HepG2 (cell line): ENCODE data around the gene CAMK2A. TPM values are rescaled to one million over a fixed set of nuclear protein-coding genes. Genes with fewer than 3 reads are reported as not detected.

Source experiments
- ATAC-seq: fragments of 200-7000 bp; cut with Tn5 transposase; 3 replicates; pipeline ENCODE4 v1.9.1; 2020; ENCODE audit warnings: mild to moderate bottlenecking, moderate library complexity
- BruUV-seq: library from RNA; stranded (reverse); fragments of 400-500 nt; replicated peaks from 2 replicates; lab custom pipeline; 2021; lab: Mats Ljungman, UMichigan
- CTCF ChIA-PET: fragments of 300-600 bp; formaldehyde crosslinking; extraction: SDS; loops from one replicate; lab custom pipeline; 2021; ENCODE audit warnings: low total read pairs, inconsistent platforms, low intra/inter-chr PET ratio; lab: Yijun Ruan, JAX
- POLR2A ChIA-PET: fragments of 350-600 bp; sonication (Branson Sonifier 250); formaldehyde crosslinking; loops from one replicate; lab custom pipeline; 2020; ENCODE audit warnings: antibody characterized with exemption, inconsistent platforms; lab: Yijun Ruan, JAX
- DNase-seq: peaks from one replicate; pipeline ENCODE4 v3.0.0-alpha.2; 2015; ENCODE audit warnings: low spot score
- FAIRE-seq: peaks from 3 replicates; lab custom pipeline; 2011; peaks lifted over from hg19 to GRCh38; lab: Jason Lieb, UNC
- H2AFZ ChIP-seq: one replicate; pipeline ENCODE4 v1.6.1; 2011; ENCODE audit warnings: low read length, inconsistent platforms
- H3K27ac ChIP-seq: fragments of 300-600 bp; 3 replicates; pipeline ENCODE4 v1.8.0; 2011; ENCODE audit warnings: mixed run types, mild to moderate bottlenecking, mixed read lengths, low read length, inconsistent platforms; ENCODE audit not compliant: insufficient read depth; ENCODE audit errors: extremely low read length
- H3K27me3 ChIP-seq, 2 experiments: fragments of 200-600 bp in 1 of 2; 2 replicates in 1 of 2; 3 replicates in 1 of 2; pipeline versions ENCODE4 v1.6.0 to v1.8.0; 2011; ENCODE audit warnings: low read length in 2 of 2, mild to moderate bottlenecking in 2 of 2, moderate library complexity in 2 of 2, inconsistent platforms in 1 of 2; ENCODE audit not compliant: insufficient read depth in 2 of 2, control insufficient read depth in 1 of 2
- H3K36me3 ChIP-seq, 2 experiments: fragments of 200-600 bp in 1 of 2; replicated peaks in 1 of 2; 2 replicates in 1 of 2; 3 replicates in 1 of 2; pipeline versions ENCODE4 v1.5.1 to v1.8.0; 2011; ENCODE audit warnings: low read length in 2 of 2, inconsistent platforms in 1 of 2; ENCODE audit not compliant: insufficient read depth in 2 of 2, control insufficient read depth in 1 of 2
- H3K4me1 ChIP-seq: 2 replicates; pipeline ENCODE4 v1.5.1; 2012; ENCODE audit warnings: low read length, inconsistent platforms; ENCODE audit not compliant: insufficient read depth
- H3K4me2 ChIP-seq: 2 replicates; pipeline ENCODE4 v1.6.0; 2011; ENCODE audit warnings: low read depth, low read length, inconsistent platforms
- H3K4me3 ChIP-seq, 3 experiments: fragments of 200-600 bp in 1 of 3; sonication (generic), shearing (Covaris generic) in 1 of 3; replicated peaks in 1 of 3; 2 replicates each; pipeline ENCODE4 v1.5.1; 2011 to 2016; ENCODE audit warnings: low read length in 3 of 3, inconsistent platforms in 2 of 3, low read depth in 2 of 3, mild to moderate bottlenecking in 2 of 3, control low read depth in 1 of 3, mixed read lengths in 1 of 3; ENCODE audit not compliant: insufficient read depth in 1 of 3
- H3K79me2 ChIP-seq: one replicate; pipeline ENCODE4 v1.6.1; 2011; ENCODE audit warnings: low read length, inconsistent platforms; ENCODE audit not compliant: insufficient read depth
- H3K9ac ChIP-seq: 2 replicates; pipeline ENCODE4 v1.6.0; 2011; ENCODE audit warnings: mild to moderate bottlenecking, low read depth, low read length, inconsistent platforms; ENCODE audit not compliant: insufficient read depth
- H3K9me3 ChIP-seq: 2 replicates; pipeline ENCODE4 v1.5.1; 2012; ENCODE audit warnings: mild to moderate bottlenecking, low read length
- H4K20me1 ChIP-seq: 2 replicates; pipeline ENCODE4 v1.6.0; 2011; ENCODE audit warnings: inconsistent platforms, mild to moderate bottlenecking, low read length, moderate library complexity; ENCODE audit not compliant: insufficient read depth
- BHLHE40 ChIP-seq: IDR thresholded peaks from 2 replicates; pipeline ENCODE4 v1.6.1; 2011; ENCODE audit warnings: low read length, improper control_type of control experiment
- FLYWCH1 ChIP-seq: sonication (generic); formaldehyde crosslinking; IDR thresholded peaks from 2 replicates; pipeline ENCODE4 v1.8.1; 2023; ENCODE audit warnings: mild to moderate bottlenecking, missing genetic modification reagents
- FOSL2 ChIP-seq: sonication (generic); formaldehyde crosslinking; IDR thresholded peaks from 2 replicates; pipeline ENCODE4 v1.4.0; 2020; ENCODE audit warnings: missing genetic modification reagents
- HNRNPK ChIP-seq: fragments of 200-400 bp; formaldehyde crosslinking; IDR thresholded peaks from 2 replicates; pipeline ENCODE4 v1.6.1; 2018; ENCODE audit warnings: low read length, low read depth, moderate library complexity, mild to moderate bottlenecking; ENCODE audit not compliant: poor library complexity, severe bottlenecking
- KAT7 ChIP-seq: IDR thresholded peaks from 2 replicates; pipeline ENCODE4 v1.6.1; 2018; ENCODE audit warnings: borderline replicate concordance, missing compliant biosample characterization
- MBD4 ChIP-seq: IDR thresholded peaks from 2 replicates; pipeline ENCODE4 v1.6.1; 2012; ENCODE audit warnings: low read length, inconsistent platforms, borderline replicate concordance
- MED1 ChIP-seq: sonication (generic); formaldehyde crosslinking; IDR thresholded peaks from 2 replicates; pipeline ENCODE4 v1.4.0; 2020; ENCODE audit warnings: missing genetic modification reagents
- WIZ ChIP-seq: sonication (generic); formaldehyde crosslinking; IDR thresholded peaks from 2 replicates; pipeline ENCODE4 v1.5.1; 2020; ENCODE audit warnings: mild to moderate bottlenecking, missing genetic modification reagents
- ZFP36 ChIP-seq: fragments of 150-350 bp; IDR thresholded peaks from 2 replicates; pipeline ENCODE4 v1.6.1; 2018; ENCODE audit warnings: borderline replicate concordance, low read length, low read depth; ENCODE audit not compliant: partially characterized antibody
- ZNF44 ChIP-seq: sonication (generic); formaldehyde crosslinking; IDR thresholded peaks from 2 replicates; pipeline ENCODE4 v1.5.1; 2020; ENCODE audit warnings: mild to moderate bottlenecking, missing genetic modification reagents
- ZNF441 ChIP-seq: sonication (generic); formaldehyde crosslinking; IDR thresholded peaks from 2 replicates; pipeline ENCODE4 v1.7.0; 2021; ENCODE audit warnings: missing genetic modification reagents, borderline replicate concordance
- ZNF670 ChIP-seq: sonication (generic); formaldehyde crosslinking; IDR thresholded peaks from 2 replicates; pipeline ENCODE4 v1.8.0; 2022; ENCODE audit warnings: mild to moderate bottlenecking, missing genetic modification reagents, borderline replicate concordance
- ZNF768 ChIP-seq: sonication (generic); formaldehyde crosslinking; IDR thresholded peaks from 2 replicates; pipeline ENCODE4 v1.4.0; 2020; ENCODE audit warnings: missing genetic modification reagents
- ZSCAN20 ChIP-seq: sonication (generic); formaldehyde crosslinking; IDR thresholded peaks from 2 replicates; pipeline ENCODE4 v1.4.0; 2020; ENCODE audit warnings: missing genetic modification reagents, mild to moderate bottlenecking, borderline replicate concordance
- WGBS: methylation state at CpG from one replicate; pipeline ENCODE4 v1.1.6; 2017; ENCODE audit warnings: low lambda C conversion rate; 5-methylcytosine and 5-hydroxymethylcytosine counted together
- in situ Hi-C: cut with HindIII; loops from 2 replicates; pipeline ENCODE4 v1.10.0; 2017; ENCODE audit warnings: low pct_unique_long_range_greater_than_20kb; ENCODE audit not compliant: extremely low pct_ligation_motif_present
- intact Hi-C: fragments of 100-400 bp; cut with micrococcal nuclease; formaldehyde crosslinking; loops from one replicate; pipeline ENCODE4 v1.10.0; 2022; ENCODE audit not compliant: unreplicated experiment
- polyA plus RNA-seq, 8 experiments: library from polyadenylated mRNA; depleted of rRNA in 3 of 8; stranded (reverse) in 7 of 8; unstranded in 1 of 8; fragments of >200 nt; fragmentation: Illumina TruSeq in 4 of 8; extraction: Trizol in 4 of 8; gene quantifications; 2 replicates each; pipeline versions ENCODE4 v1.2.1 to v1.2.3, GENCODE V29; 2011 to 2016; ENCODE audit warnings: low read depth in 4 of 8, missing spikeins in 1 of 8, mixed read lengths in 1 of 8; ENCODE audit not compliant: insufficient read depth in 1 of 8
- total RNA-seq, 5 experiments: library from RNA; depleted of rRNA; stranded (reverse); fragments of >200 nt; fragmentation: Illumina TruSeq; extraction: Trizol; gene quantifications; 2 replicates each; pipeline ENCODE4 v1.2.3, GENCODE V29; 2016; ENCODE audit warnings: low read depth in 1 of 5
- TF ChIP-seq, protein P1 (sequence below): sonication (generic); formaldehyde crosslinking; IDR thresholded peaks from 2 replicates; pipeline ENCODE4; 2020; ENCODE audit warnings: missing genetic modification reagents, mild to moderate bottlenecking, borderline replicate concordance
- TF ChIP-seq, protein P2 (sequence below): IDR thresholded peaks from 2 replicates; pipeline ENCODE4 v1.6.1; 2016; ENCODE audit warnings: low read depth, control low read depth
- TF ChIP-seq, protein P3 (sequence below): conservative IDR thresholded peaks from 2 replicates; pipeline ENCODE4 v1.6.1; 2018; ENCODE audit warnings: missing genetic modification reagents

The CAMK2A gene
- total and polyA plus RNA-seq, 2 of the 13 experiments (the other 11 are each of a cell fraction or from before 2014, with no cell fraction given), result 0.11 TPM; not detected in 1

DNA sequence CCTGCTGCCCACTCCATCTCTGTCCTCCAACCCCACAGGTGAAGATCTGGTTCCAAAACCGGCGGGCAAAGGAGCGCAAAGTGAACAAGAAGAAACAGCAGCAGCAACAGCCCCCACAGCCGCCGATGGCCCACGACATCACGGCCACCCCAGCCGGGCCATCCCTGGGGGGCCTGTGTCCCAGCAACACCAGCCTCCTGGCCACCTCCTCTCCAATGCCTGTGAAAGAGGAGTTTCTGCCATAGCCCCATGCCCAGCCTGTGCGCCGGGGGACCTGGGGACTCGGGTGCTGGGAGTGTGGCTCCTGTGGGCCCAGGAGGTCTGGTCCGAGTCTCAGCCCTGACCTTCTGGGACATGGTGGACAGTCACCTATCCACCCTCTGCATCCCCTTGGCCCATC is 106.1 kb downstream of the CAMK2A start (continued):
- TF ChIP-seq WIZ (CRISPR knock-in tag) (no peak), KAT7 (no peak)
- TF ChIP-seq, protein P1, sequence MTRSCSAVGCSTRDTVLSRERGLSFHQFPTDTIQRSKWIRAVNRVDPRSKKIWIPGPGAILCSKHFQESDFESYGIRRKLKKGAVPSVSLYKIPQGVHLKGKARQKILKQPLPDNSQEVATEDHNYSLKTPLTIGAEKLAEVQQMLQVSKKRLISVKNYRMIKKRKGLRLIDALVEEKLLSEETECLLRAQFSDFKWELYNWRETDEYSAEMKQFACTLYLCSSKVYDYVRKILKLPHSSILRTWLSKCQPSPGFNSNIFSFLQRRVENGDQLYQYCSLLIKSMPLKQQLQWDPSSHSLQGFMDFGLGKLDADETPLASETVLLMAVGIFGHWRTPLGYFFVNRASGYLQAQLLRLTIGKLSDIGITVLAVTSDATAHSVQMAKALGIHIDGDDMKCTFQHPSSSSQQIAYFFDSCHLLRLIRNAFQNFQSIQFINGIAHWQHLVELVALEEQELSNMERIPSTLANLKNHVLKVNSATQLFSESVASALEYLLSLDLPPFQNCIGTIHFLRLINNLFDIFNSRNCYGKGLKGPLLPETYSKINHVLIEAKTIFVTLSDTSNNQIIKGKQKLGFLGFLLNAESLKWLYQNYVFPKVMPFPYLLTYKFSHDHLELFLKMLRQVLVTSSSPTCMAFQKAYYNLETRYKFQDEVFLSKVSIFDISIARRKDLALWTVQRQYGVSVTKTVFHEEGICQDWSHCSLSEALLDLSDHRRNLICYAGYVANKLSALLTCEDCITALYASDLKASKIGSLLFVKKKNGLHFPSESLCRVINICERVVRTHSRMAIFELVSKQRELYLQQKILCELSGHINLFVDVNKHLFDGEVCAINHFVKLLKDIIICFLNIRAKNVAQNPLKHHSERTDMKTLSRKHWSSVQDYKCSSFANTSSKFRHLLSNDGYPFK (CRISPR knock-in tag), result no peak

DNA sequence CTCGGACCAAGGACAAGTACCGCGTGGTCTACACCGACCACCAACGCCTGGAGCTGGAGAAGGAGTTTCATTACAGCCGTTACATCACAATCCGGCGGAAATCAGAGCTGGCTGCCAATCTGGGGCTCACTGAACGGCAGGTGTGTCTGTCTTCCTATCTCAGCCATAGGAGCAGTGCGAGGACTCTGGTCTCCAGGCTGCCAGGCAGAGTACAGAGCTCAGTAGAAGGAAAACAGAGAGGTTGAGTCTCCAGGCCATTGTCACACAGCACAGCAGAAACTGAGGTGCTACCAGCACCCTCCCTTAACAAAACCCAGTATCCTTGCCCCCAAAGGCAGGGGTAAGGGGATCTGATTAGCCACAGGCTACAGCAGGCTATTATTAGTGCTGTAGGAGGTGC is 106.8 kb downstream of the CAMK2A start:
- FAIRE-seq, result no peak
- CTCF ChIA-PET, result no interaction called here
- intact Hi-C loops, result no loop called here

More for the DNA sequence above, 106.8 kb downstream of the CAMK2A start:
- no peak overlapping the region for H3K4me3 ChIP-seq
- peaks cover 37% of the 10 kb centered on the region for H3K4me1 ChIP-seq
- H3K9ac ChIP-seq, result no peak overlapping the region
- TF ChIP-seq FLYWCH1 (CRISPR knock-in tag) (no peak), FOSL2 (CRISPR knock-in tag) (no peak), ZNF768 (peak; percentile 97), ZSCAN20 (CRISPR knock-in tag) (no peak), ZNF670 (CRISPR knock-in tag) (no peak), ZFP36 (peak; percentile 13), HNRNPK (no peak), MED1 (CRISPR knock-in tag) (no peak), MBD4 (no peak), BHLHE40 (no peak), ZNF441 (CRISPR knock-in tag) (no peak), ZNF44 (CRISPR knock-in tag) (no peak)
- TF ChIP-seq, protein P2, sequence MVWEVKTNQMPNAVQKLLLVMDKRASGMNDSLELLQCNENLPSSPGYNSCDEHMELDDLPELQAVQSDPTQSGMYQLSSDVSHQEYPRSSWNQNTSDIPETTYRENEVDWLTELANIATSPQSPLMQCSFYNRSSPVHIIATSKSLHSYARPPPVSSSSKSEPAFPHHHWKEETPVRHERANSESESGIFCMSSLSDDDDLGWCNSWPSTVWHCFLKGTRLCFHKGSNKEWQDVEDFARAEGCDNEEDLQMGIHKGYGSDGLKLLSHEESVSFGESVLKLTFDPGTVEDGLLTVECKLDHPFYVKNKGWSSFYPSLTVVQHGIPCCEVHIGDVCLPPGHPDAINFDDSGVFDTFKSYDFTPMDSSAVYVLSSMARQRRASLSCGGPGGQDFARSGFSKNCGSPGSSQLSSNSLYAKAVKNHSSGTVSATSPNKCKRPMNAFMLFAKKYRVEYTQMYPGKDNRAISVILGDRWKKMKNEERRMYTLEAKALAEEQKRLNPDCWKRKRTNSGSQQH (CRISPR knock-in tag), result no peak
- TF ChIP-seq, protein P3, sequence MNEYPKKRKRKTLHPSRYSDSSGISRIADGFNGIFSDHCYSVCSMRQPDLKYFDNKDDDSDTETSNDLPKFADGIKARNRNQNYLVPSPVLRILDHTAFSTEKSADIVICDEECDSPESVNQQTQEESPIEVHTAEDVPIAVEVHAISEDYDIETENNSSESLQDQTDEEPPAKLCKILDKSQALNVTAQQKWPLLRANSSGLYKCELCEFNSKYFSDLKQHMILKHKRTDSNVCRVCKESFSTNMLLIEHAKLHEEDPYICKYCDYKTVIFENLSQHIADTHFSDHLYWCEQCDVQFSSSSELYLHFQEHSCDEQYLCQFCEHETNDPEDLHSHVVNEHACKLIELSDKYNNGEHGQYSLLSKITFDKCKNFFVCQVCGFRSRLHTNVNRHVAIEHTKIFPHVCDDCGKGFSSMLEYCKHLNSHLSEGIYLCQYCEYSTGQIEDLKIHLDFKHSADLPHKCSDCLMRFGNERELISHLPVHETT (CRISPR knock-in tag), result no peak
- TF ChIP-seq, all 625 proteins: peak for 2
- no TSS peak for BruUV-seq
- ATAC-seq (no peak), DNase-seq (no peak)
- no peaks in the 10 kb centered on the region for H3K79me2 ChIP-seq
- in situ Hi-C loops, result no loop called here
- POLR2A ChIA-PET, result no interaction called here
- no peak overlapping the region for H2AFZ ChIP-seq
- no peak overlapping the region for H3K27ac ChIP-seq
- WGBS, result 62% methylated on average over 6 of the region's 10 CpGs
- H3K4me2 ChIP-seq, result no peak overlapping the region
- peaks cover 4 to 11% of the 10 kb centered on the region in 2 experiments; a peak in 4 of 5 replicates for H3K27me3 ChIP-seq
- no peaks in the 10 kb centered on the region for H3K36me3 ChIP-seq
- H3K9me3 ChIP-seq, result no peaks in the 10 kb centered on the region
- H4K20me1 ChIP-seq, result no peaks in the 10 kb centered on the region
